B cell (primary cell): ENCODE data around the gene SPTB. TPM values are rescaled to one million over a fixed set of nuclear protein-coding genes. Genes with fewer than 3 reads are reported as not detected.

ENCODE experiments used
- ATAC-seq: fragments of 200-7000 bp; cut with Tn5 transposase; one replicate; pipeline ENCODE4 v1.10.0; 2021; ENCODE audit warnings: low read depth, mild to moderate bottlenecking, moderate number of reproducible peaks, moderate library complexity
- CTCF ChIA-PET: fragments of 350-600 bp; sonication (Branson Sonifier 250); formaldehyde crosslinking; loops from one replicate; lab custom pipeline; 2021; ENCODE audit warnings: antibody characterized with exemption, inconsistent platforms; lab: Charles Lee
- POLR2A ChIA-PET: fragments of 350-600 bp; sonication (Branson Sonifier 250); formaldehyde crosslinking; loops from one replicate; lab custom pipeline; 2021; ENCODE audit warnings: antibody characterized with exemption; lab: Charles Lee
- DNase-seq: peaks from one replicate; pipeline ENCODE4 v3.0.0; 2013
- H2AFZ ChIP-seq: 2 replicates; pipeline ENCODE4 v1.6.1; 2012; ENCODE audit warnings: mild to moderate bottlenecking, low read depth, low read length; ENCODE audit not compliant: insufficient read depth, poor library complexity, severe bottlenecking
- H3K27ac ChIP-seq, 2 donors: 1 replicate in 1 of 2; 2 replicates in 1 of 2; pipeline ENCODE4 v1.5.1; 2012 to 2013; ENCODE audit warnings: low read length in 2 of 2, mild to moderate bottlenecking in 2 of 2, moderate library complexity in 1 of 2
- H3K27me3 ChIP-seq, 4 experiments: fragments of 200-600 bp in 1 of 4; sonication (generic) in 1 of 4; replicated peaks in 1 of 4; 1 replicate in 2 of 4; 2 replicates in 2 of 4; pipeline versions ENCODE4 v1.6.1 to v1.7.0; 2013 to 2016; ENCODE audit warnings: low read length in 3 of 4, mild to moderate bottlenecking in 2 of 4, mixed read lengths in 1 of 4, moderate library complexity in 1 of 4; ENCODE audit not compliant: insufficient read depth in 4 of 4, control insufficient read depth in 3 of 4; ENCODE audit errors: control extremely low read depth in 1 of 4
- H3K36me3 ChIP-seq, 2 experiments: replicated peaks in 1 of 2; 1 replicate in 1 of 2; 2 replicates in 1 of 2; pipeline versions ENCODE4 v1.6.1 to v1.7.1; 2013; ENCODE audit warnings: low read length in 1 of 2; ENCODE audit not compliant: insufficient read depth in 2 of 2, control insufficient read depth in 1 of 2; ENCODE audit errors: control extremely low read depth in 1 of 2, extremely low read depth in 1 of 2
- H3K4me1 ChIP-seq, 2 donors: fragments of 200-600 bp in 1 of 2; sonication (generic) in 1 of 2; 1 replicate in 1 of 2; 2 replicates in 1 of 2; pipeline versions ENCODE4 v1.5.1 to v1.6.1; 2013 to 2017; ENCODE audit warnings: low read length in 2 of 2; ENCODE audit not compliant: control insufficient read depth in 2 of 2, insufficient read depth in 2 of 2
- H3K4me2 ChIP-seq: replicated peaks from 2 replicates; pipeline ENCODE3; 2012; ENCODE audit warnings: mild to moderate bottlenecking, low read depth, low read length; ENCODE audit not compliant: poor library complexity, severe bottlenecking
- H3K4me3 ChIP-seq, 5 experiments: fragments of 200-600 bp in 1 of 5; sonication (generic) in 1 of 5; 1 replicate in 3 of 5; 2 replicates in 2 of 5; pipeline versions ENCODE4 v1.5.1 to v1.7.0; 2011 to 2016; ENCODE audit warnings: low read length in 4 of 5, mild to moderate bottlenecking in 4 of 5, low read depth in 2 of 5, control low read depth in 1 of 5, moderate library complexity in 1 of 5; ENCODE audit not compliant: insufficient read depth in 1 of 5; ENCODE audit errors: control extremely low read depth in 1 of 5, extremely low read depth in 1 of 5
- H3K79me2 ChIP-seq: fragments of 200-600 bp; sonication (generic); one replicate; pipeline ENCODE4 v1.6.0; 2016; ENCODE audit warnings: low read length; ENCODE audit not compliant: control insufficient read depth, insufficient read depth
- H3K9ac ChIP-seq: fragments of 200-600 bp; sonication (generic); 2 replicates; pipeline ENCODE4 v1.6.1; 2017; ENCODE audit warnings: mild to moderate bottlenecking, low read length, moderate library complexity
- H3K9me3 ChIP-seq, 3 donors: one replicate each; pipeline versions ENCODE4 v1.6.1 to v1.7.1; 2013; ENCODE audit warnings: low read length in 2 of 3; ENCODE audit not compliant: control insufficient read depth in 2 of 3, insufficient read depth in 1 of 3; ENCODE audit errors: control extremely low read depth in 1 of 3
- H4K20me1 ChIP-seq: 2 replicates; pipeline ENCODE4 v1.6.0; 2012; ENCODE audit warnings: mild to moderate bottlenecking, low read length; ENCODE audit not compliant: insufficient read depth, control insufficient read depth, poor library complexity, severe bottlenecking
- H3K27ac Mint-ChIP-seq: one replicate; pipeline ENCODE4 v1.8.0; 2021; ENCODE audit warnings: mixed read lengths
- H3K27me3 Mint-ChIP-seq: one replicate; pipeline ENCODE4 v1.8.0; 2021; ENCODE audit warnings: mixed read lengths
- H3K4me1 Mint-ChIP-seq: one replicate; pipeline ENCODE4 v1.8.0; 2021; ENCODE audit warnings: mixed read lengths
- H3K4me3 Mint-ChIP-seq: one replicate; pipeline ENCODE4 v1.8.0; 2021; ENCODE audit warnings: mixed read lengths
- H3K9me3 Mint-ChIP-seq: one replicate; pipeline ENCODE4 v1.8.0; 2022; ENCODE audit warnings: mixed read lengths; ENCODE audit not compliant: insufficient read depth
- CTCF ChIP-seq: fragments of 200-600 bp; IDR thresholded peaks from one replicate; pipeline ENCODE4 v1.8.0; 2022; ENCODE audit warnings: antibody characterized with exemption, mild to moderate bottlenecking
- EZH2 ChIP-seq: IDR thresholded peaks from 2 replicates; pipeline ENCODE4 v1.6.1; 2012; ENCODE audit warnings: borderline replicate concordance, low read depth, mild to moderate bottlenecking, moderate library complexity, low read length; ENCODE audit not compliant: insufficient read depth, poor library complexity, severe bottlenecking
- WGBS: methylation state at CpG from one replicate; pipeline ENCODE4 v1.1.5; 2013; ENCODE audit warnings: missing lambda C conversion rate; ENCODE audit not compliant: insufficient coverage; 5-methylcytosine and 5-hydroxymethylcytosine counted together
- intact Hi-C: fragments of 100-400 bp; cut with micrococcal nuclease; formaldehyde crosslinking; loops from one replicate; pipeline ENCODE4 v1.10.0; 2022
- polyA plus RNA-seq: library from polyadenylated mRNA; depleted of rRNA; stranded (reverse); fragments of >200 nt; gene quantifications from 2 replicates; pipeline ENCODE4 v1.2.3, GENCODE V29; 2012
- total RNA-seq, 2 donors: library from RNA; stranded (reverse); fragments of 120-200 nt in 1 of 2; gene quantifications; 1 replicate in 1 of 2; 2 replicates in 1 of 2; pipeline versions ENCODE4 v1.2.3 to v1.2.4, GENCODE V29; 2013 to 2022

The SPTB gene
- total and polyA plus RNA-seq, 2 donors (not counting 1 experiment from before 2014, with no cell fraction given) = 0.12 TPM; not detected in 1

- Histone ChIP-seq H3K27ac (no peak overlapping the region), H3K4me2 (no peak overlapping the region), H3K9me3 (no peaks in the 10 kb centered on the region), H3K9ac (no peak overlapping the region), H2AFZ (no peak overlapping the region), H3K4me1 (no peaks in the 10 kb centered on the region), H3K27me3 (no peaks in the 10 kb centered on the region), H4K20me1 (no peaks in the 10 kb centered on the region), H3K36me3 (no peaks in the 10 kb centered on the region), H3K79me2 (no peaks in the 10 kb centered on the region), H3K4me3 (no peak overlapping the region)
- ATAC-seq = no peak
- no peaks in the 10 kb centered on the region for H3K9me3 Mint-ChIP-seq
- intact Hi-C loops = no loop called here
- 83% methylated on average over 1 of the region's 1 CpG for WGBS
- no peak overlapping the region for H3K4me3 Mint-ChIP-seq
- ChIA-PET CTCF (interaction anchor here (1.0 kb wide), 1 partner anchor 9 kb away, joined by 4 read pairs; no protein-coding TSS in a partner anchor), POLR2A (no interaction called here)
- DNase-seq = no peak
- H3K27ac Mint-ChIP-seq = no peak overlapping the region
- peaks cover 3% of the 10 kb centered on the region for H3K27me3 Mint-ChIP-seq
- no peaks in the 10 kb centered on the region for H3K4me1 Mint-ChIP-seq
- TF ChIP-seq CTCF = no peak
- no peak for TF ChIP-seq EZH2
Observed at GRCh38 chr14:64733899-64734298, 145.8 kb downstream of the SPTB start.

- no peak for TF ChIP-seq CTCF
- TF ChIP-seq EZH2 = no peak
- Mint-ChIP-seq H3K9me3 (no peaks in the 10 kb centered on the region), H3K4me1 (no peaks in the 10 kb centered on the region), H3K27ac (no peak overlapping the region), H3K27me3 (peaks cover 3% of the 10 kb centered on the region), H3K4me3 (no peak overlapping the region)
- 87% methylated on average over 10 of the region's 11 CpGs for WGBS
- Histone ChIP-seq H3K79me2 (no peaks in the 10 kb centered on the region), H3K4me1 (no peaks in the 10 kb centered on the region), H3K27ac (no peak overlapping the region), H3K4me2 (no peak overlapping the region), H2AFZ (no peak overlapping the region), H3K9ac (no peak overlapping the region), H3K36me3 (no peaks in the 10 kb centered on the region), H4K20me1 (no peaks in the 10 kb centered on the region), H3K27me3 (no peaks in the 10 kb centered on the region), H3K9me3 (no peaks in the 10 kb centered on the region), H3K4me3 (no peak overlapping the region)
- POLR2A ChIA-PET = no interaction called here
- ATAC-seq (no peak), DNase-seq (no peak)
- intact Hi-C loops = no loop called here
- CTCF ChIA-PET = no interaction called here
Observed at GRCh38 chr14:64733321-64733720, 146.4 kb downstream of the SPTB start.
